H9 (cell line): Measurements from ENCODE around the gene PDE3A. TPM values are rescaled to one million over a fixed set of nuclear protein-coding genes. Genes with fewer than 3 reads are reported as not detected.

Experiments
- DNase-seq: peaks from one replicate; pipeline ENCODE4 v3.0.0-alpha.2; 2017
- H2AFZ ChIP-seq: one replicate; pipeline ENCODE4 v1.6.1; 2013; ENCODE audit warnings: mild to moderate bottlenecking, low read length, control low read depth, moderate library complexity
- H2AK5ac ChIP-seq: 2 replicates; pipeline ENCODE4 v1.6.1; 2013; ENCODE audit warnings: low read length, control low read depth, mixed read lengths; ENCODE audit not compliant: insufficient read length
- H2BK120ac ChIP-seq: one replicate; pipeline ENCODE4 v1.6.1; 2013; ENCODE audit warnings: low read depth, mild to moderate bottlenecking, low read length, control low read depth, inconsistent platforms; ENCODE audit not compliant: poor library complexity, severe bottlenecking
- H2BK12ac ChIP-seq: 2 replicates; pipeline ENCODE4 v1.6.1; 2013; ENCODE audit warnings: low read length, control low read depth, mixed read lengths, low read depth; ENCODE audit not compliant: insufficient read length
- H2BK15ac ChIP-seq: 2 replicates; pipeline ENCODE4 v1.6.1; 2013; ENCODE audit warnings: low read depth, low read length, control low read depth
- H2BK20ac ChIP-seq: one replicate; pipeline ENCODE4 v1.6.1; 2013; ENCODE audit warnings: low read depth, mild to moderate bottlenecking, low read length, control low read depth, inconsistent platforms; ENCODE audit not compliant: poor library complexity, severe bottlenecking
- H2BK5ac ChIP-seq: 2 replicates; pipeline ENCODE4 v1.6.1; 2013; ENCODE audit warnings: low read length, control low read depth, mixed read lengths; ENCODE audit not compliant: insufficient read length
- H3K14ac ChIP-seq: 2 replicates; pipeline ENCODE4 v1.6.1; 2013; ENCODE audit warnings: low read length, control low read depth; ENCODE audit not compliant: insufficient read depth
- H3K18ac ChIP-seq: 2 replicates; pipeline ENCODE4 v1.6.1; 2013; ENCODE audit warnings: low read depth, mild to moderate bottlenecking, mixed read lengths, low read length, control low read depth; ENCODE audit not compliant: insufficient read length
- H3K23ac ChIP-seq: 2 replicates; pipeline ENCODE4 v1.6.1; 2013; ENCODE audit warnings: low read length, control low read depth, mixed read lengths, low read depth; ENCODE audit not compliant: insufficient read length
- H3K23me2 ChIP-seq: 2 replicates; pipeline ENCODE4 v1.6.1; 2013; ENCODE audit warnings: low read depth, mild to moderate bottlenecking, mixed read lengths, low read length, control low read depth; ENCODE audit not compliant: insufficient read length, poor library complexity, severe bottlenecking
- H3K27ac ChIP-seq: 2 replicates; pipeline ENCODE4 v1.5.1; 2013; ENCODE audit warnings: low read length, control low read depth, mixed read lengths, low read depth; ENCODE audit not compliant: insufficient read length
- H3K27me3 ChIP-seq: 2 replicates; pipeline ENCODE4 v1.6.1; 2013; ENCODE audit warnings: low read length, control low read depth, inconsistent platforms; ENCODE audit not compliant: insufficient read depth
- H3K4ac ChIP-seq: 2 replicates; pipeline ENCODE4 v1.6.1; 2013; ENCODE audit warnings: low read depth, mild to moderate bottlenecking, control low read depth, inconsistent platforms, low read length, moderate library complexity
- H3K4me1 ChIP-seq: 2 replicates; pipeline ENCODE4 v1.6.1; 2013; ENCODE audit warnings: low read length, control low read depth, inconsistent platforms; ENCODE audit not compliant: insufficient read depth
- H3K4me2 ChIP-seq: 2 replicates; pipeline ENCODE4 v1.6.1; 2013; ENCODE audit warnings: low read length, control low read depth, mixed read lengths; ENCODE audit not compliant: insufficient read length, insufficient read depth
- H3K56ac ChIP-seq: 2 replicates; pipeline ENCODE4 v1.6.1; 2013; ENCODE audit warnings: low read depth, mild to moderate bottlenecking, mixed read lengths, low read length, control low read depth; ENCODE audit not compliant: insufficient read length
- H3K79me1 ChIP-seq: 2 replicates; pipeline ENCODE4 v1.6.1; 2013; ENCODE audit warnings: low read depth, mild to moderate bottlenecking, moderate library complexity, low read length, control low read depth, inconsistent platforms; ENCODE audit not compliant: insufficient read depth, poor library complexity, severe bottlenecking
- H3K79me2 ChIP-seq: 2 replicates; pipeline ENCODE4 v1.6.1; 2013; ENCODE audit warnings: low read length, control low read depth, inconsistent platforms; ENCODE audit not compliant: insufficient read depth
- H3K9ac ChIP-seq: 2 replicates; pipeline ENCODE4 v1.6.1; 2013; ENCODE audit warnings: low read length, control low read depth, mixed read lengths; ENCODE audit not compliant: insufficient read length; ENCODE audit errors: extremely low read depth
- H3K9me3 ChIP-seq: one replicate; pipeline ENCODE4 v1.6.1; 2013; ENCODE audit warnings: low read depth, low read length, inconsistent platforms; ENCODE audit not compliant: control insufficient read depth
- H3T11ph ChIP-seq: one replicate; pipeline ENCODE4 v1.6.1; 2013; ENCODE audit warnings: mild to moderate bottlenecking, low read length, control low read depth, inconsistent platforms
- H4K20me1 ChIP-seq: one replicate; pipeline ENCODE4 v1.6.1; 2013; ENCODE audit not compliant: control insufficient read depth, insufficient read length, insufficient read depth
- H4K5ac ChIP-seq: 2 replicates; pipeline ENCODE4 v1.6.1; 2013; ENCODE audit warnings: low read depth, mild to moderate bottlenecking, mixed read lengths, low read length, control low read depth; ENCODE audit not compliant: insufficient read length
- H4K8ac ChIP-seq: replicated peaks from 2 replicates; pipeline ENCODE4 v1.6.1; 2013; ENCODE audit warnings: low read length, control low read depth, mixed read lengths, low read depth; ENCODE audit not compliant: insufficient read length
- H4K91ac ChIP-seq: 2 replicates; pipeline ENCODE4 v1.6.1; 2013; ENCODE audit warnings: low read depth, mild to moderate bottlenecking, moderate library complexity, mixed read lengths, low read length, control low read depth; ENCODE audit not compliant: insufficient read length
- H3K27ac Mint-ChIP-seq, 3 experiments: 2 replicates in 2 of 3; 3 replicates in 1 of 3; pipeline ENCODE4 v1.8.0; 2020 to 2021; ENCODE audit warnings: mixed read lengths in 3 of 3, mild to moderate bottlenecking in 1 of 3, moderate library complexity in 1 of 3
- H3K27me3 Mint-ChIP-seq: 2 replicates; pipeline ENCODE4 v1.8.0; 2021; ENCODE audit warnings: low read depth, mild to moderate bottlenecking, moderate library complexity, mixed read lengths
- H3K36me3 Mint-ChIP-seq, 3 experiments: 2 replicates in 2 of 3; 3 replicates in 1 of 3; pipeline ENCODE4 v1.8.0; 2020 to 2021; ENCODE audit warnings: low read depth in 3 of 3, mixed read lengths in 3 of 3; ENCODE audit not compliant: insufficient read depth in 1 of 3
- H3K4me1 Mint-ChIP-seq, 2 experiments: 2 replicates each; pipeline ENCODE4 v1.8.0; 2020; ENCODE audit warnings: mixed read lengths in 2 of 2
- H3K4me3 Mint-ChIP-seq, 2 experiments: 2 replicates in 1 of 2; 3 replicates in 1 of 2; pipeline ENCODE4 v1.8.0; 2020 to 2021; ENCODE audit warnings: mild to moderate bottlenecking in 2 of 2, mixed read lengths in 2 of 2, moderate library complexity in 1 of 2
- H3K9me3 Mint-ChIP-seq, 2 experiments: 2 replicates in 1 of 2; 3 replicates in 1 of 2; pipeline ENCODE4 v1.8.0; 2020; ENCODE audit warnings: mild to moderate bottlenecking in 2 of 2, mixed read lengths in 2 of 2, moderate library complexity in 1 of 2
- CTCF ChIP-seq: fragments of 200-600 bp; sonication (generic); conservative IDR thresholded peaks from 3 replicates; pipeline ENCODE4 v1.8.0; 2021; ENCODE audit warnings: antibody characterized with exemption, mild to moderate bottlenecking
- WGBS: extraction: QIAGEN DNeasy Blood & Tissue Kit; methylation state at CpG from one replicate; pipeline ENCODE4 v1.1.7; 2013; ENCODE audit warnings: missing lambda C conversion rate, low lambda C conversion rate, mixed read lengths; ENCODE audit not compliant: insufficient read length; ENCODE audit errors: extremely low coverage; 5-methylcytosine and 5-hydroxymethylcytosine counted together
- total RNA-seq: library from RNA; stranded (reverse); gene quantifications from 2 replicates; pipeline ENCODE4 v1.2.1, GENCODE V29; 2021

The PDE3A gene
- total RNA-seq, 1 experiment from 2014 or later: 3.0 TPM

GRCh38 chr12:20548611-20549010 lies 180.3 kb downstream of the PDE3A start:
- Histone ChIP-seq H2BK12ac (no peak overlapping the region), H2BK120ac (no peak overlapping the region), H3K18ac (no peak overlapping the region), H4K91ac (no peak overlapping the region), H4K5ac (no peak overlapping the region), H3K23me2 (no peaks in the 10 kb centered on the region), H3K27ac (no peak overlapping the region), H3K79me2 (no peaks in the 10 kb centered on the region), H3K4ac (no peak overlapping the region), H3K14ac (no peak overlapping the region), H2BK5ac (no peak overlapping the region), H4K20me1 (no peaks in the 10 kb centered on the region), H3K9ac (no peak overlapping the region), H3K27me3 (no peaks in the 10 kb centered on the region), H2AFZ (no peak overlapping the region), H3K4me1 (no peaks in the 10 kb centered on the region), H2BK20ac (no peak overlapping the region), H4K8ac (no peak overlapping the region), H2BK15ac (no peak overlapping the region), H3K23ac (no peak overlapping the region), H3K9me3 (no peaks in the 10 kb centered on the region), H3K79me1 (no peaks in the 10 kb centered on the region), H3K56ac (no peak overlapping the region), H2AK5ac (no peak overlapping the region), H3T11ph (no peak overlapping the region), H3K4me2 (no peak overlapping the region)
- no peaks in the 10 kb centered on the region; the same call in 1 of the 2 replicates for H3K27me3 Mint-ChIP-seq
- DNase-seq: no peak
- no peak overlapping the region for H3K4me3 Mint-ChIP-seq
- no peak for TF ChIP-seq CTCF
- no peak overlapping the region for H3K27ac Mint-ChIP-seq
- peaks cover 10 to 11% of the 10 kb centered on the region in 2 experiments; a peak in 3 of 5 replicates for H3K9me3 Mint-ChIP-seq
- no peaks in the 10 kb centered on the region; a peak in 1 of 4 replicates for H3K4me1 Mint-ChIP-seq
- peaks cover 5 to 15% (median 8%) of the 10 kb centered on the region in 3 experiments for H3K36me3 Mint-ChIP-seq
- no CpG with 5 or more reads among the region's 1 CpG for WGBS
